Kidney capillary endothelial cell (primary cell): ENCODE results near the gene TBX5.

Experiments used
- DNase-seq: peaks from one replicate; pipeline ENCODE4 v3.0.0-alpha.2; 2018; ENCODE audit warnings: low spot score

Gene TBX5

GRCh38 chr12:114406316-114406983 is 506 bp upstream of the TBX5 start:
- no peak for DNase-seq

DNA sequence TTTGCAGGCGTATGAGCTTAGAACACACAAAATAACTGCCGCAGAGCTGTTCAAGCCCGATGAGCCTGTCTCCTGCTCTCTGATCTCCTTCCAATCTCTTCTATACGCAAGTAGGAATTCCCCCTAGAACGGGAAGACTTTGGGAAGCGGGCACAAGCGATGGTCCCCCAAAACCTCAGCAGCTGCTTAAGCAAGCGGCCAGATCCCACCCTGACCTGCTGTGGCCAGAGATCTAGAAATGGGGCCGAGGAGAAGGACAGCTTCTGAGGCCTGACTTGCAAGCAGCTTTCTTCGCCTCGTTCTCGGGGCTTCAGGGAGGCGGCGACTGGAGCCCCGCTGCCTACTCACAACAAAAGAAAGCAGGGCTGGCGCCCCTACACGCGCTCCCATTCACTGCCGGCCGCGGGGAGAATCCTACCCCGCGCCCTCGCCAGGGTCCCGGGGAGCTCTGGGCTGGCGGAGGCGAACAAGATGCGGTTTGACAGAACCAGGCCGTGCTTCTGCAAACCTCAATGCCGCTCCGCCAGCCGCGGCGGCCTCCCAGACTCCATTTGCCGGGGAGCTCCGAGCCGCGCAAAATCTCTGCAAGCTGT is 922 bp downstream of the TBX5 start:
- no peak for DNase-seq

DNA sequence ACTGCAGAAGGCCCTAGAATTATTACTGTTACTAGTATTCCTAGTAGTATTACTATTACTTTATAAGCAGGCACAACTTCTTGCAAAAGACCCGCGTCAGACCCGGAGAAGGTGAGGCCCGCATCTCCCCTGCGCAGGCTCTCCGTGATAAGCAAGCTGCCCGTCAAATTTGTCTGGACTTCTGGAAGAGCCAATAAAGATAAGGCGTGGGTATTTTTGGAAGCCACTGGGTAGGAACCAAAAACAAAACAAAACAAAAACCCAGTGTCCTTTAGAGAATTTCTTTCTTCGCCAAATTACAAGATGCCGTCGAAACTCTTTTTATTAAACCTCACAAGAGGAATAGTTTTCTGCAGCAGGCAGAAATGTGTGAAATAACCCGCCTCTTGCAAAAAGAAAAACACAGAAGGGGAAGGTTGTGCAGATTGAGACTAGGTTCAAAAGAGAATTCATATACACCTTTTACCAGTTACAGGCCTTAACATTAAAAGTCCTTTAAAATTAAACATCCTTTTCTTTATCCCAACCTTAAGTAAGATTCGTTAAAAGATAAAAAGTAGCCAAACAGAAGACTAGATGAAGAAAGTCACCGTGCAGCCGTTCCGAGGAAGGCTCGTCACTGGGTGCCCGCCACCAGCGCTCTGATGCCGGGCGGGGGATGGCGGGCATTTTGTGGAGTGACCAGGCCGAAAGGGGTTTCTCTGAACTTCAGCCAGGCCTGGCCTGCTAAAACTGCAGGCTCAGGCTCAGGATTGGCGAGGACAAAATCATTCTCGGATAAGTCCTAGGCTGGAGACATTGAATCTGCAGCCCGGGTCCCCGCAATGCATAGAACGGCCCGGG is 1.6 kb downstream of the TBX5 start:
- no peak for DNase-seq

DNA sequence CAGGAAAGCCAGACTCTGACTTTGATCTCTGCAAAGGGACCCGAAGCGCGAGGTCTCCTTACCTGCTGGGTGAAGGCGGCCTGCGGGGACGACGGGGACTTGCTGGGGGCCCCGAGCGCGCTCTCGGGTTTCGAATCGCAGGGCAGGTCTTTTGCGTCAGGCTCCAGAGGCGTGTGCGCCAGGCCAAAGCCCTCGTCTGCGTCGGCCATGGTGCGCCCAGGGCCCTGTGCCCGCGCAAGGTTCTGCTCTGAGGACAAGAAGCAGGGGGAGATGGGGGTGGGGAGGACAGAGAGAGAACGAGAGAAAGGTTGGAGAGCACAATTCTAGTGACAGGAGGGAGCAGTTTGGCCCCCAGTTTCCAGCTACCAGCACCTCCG is 2.3 kb downstream of the TBX5 start:
- DNase-seq: no peak

DNA sequence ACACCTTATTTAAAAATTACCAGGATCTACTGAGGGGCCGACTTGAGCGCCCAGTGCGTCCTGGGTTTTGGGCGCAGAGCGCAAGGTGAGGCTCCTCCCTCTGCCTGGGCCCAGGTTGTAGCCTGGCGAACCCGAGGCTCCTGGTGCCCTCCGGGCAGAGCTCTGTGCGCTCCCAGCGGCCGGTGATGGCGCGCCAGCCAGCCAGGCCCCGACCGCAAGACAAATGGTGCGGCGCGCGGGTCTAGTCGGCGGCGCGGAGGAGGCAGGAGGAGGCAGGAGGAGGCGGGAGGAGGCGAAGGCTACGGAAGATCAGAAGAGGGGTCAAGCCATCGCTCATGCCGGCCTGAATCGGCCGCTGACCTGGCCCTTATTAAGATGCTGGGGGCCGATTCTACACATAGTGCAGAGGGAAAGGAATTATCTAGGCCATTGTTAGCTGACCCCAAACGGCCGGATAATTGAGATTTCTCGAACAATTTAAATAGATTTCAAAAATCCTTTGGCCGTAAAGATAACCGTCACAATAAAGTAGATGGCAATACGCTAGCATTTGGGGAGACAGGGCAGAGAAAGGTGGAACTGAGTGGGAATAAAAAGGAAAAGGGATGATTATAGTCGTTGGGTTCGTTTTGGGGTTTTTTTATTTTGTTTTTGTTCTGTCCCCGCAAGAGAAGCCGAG is 2.8 kb downstream of the TBX5 start:
- DNase-seq: no peak

DNA sequence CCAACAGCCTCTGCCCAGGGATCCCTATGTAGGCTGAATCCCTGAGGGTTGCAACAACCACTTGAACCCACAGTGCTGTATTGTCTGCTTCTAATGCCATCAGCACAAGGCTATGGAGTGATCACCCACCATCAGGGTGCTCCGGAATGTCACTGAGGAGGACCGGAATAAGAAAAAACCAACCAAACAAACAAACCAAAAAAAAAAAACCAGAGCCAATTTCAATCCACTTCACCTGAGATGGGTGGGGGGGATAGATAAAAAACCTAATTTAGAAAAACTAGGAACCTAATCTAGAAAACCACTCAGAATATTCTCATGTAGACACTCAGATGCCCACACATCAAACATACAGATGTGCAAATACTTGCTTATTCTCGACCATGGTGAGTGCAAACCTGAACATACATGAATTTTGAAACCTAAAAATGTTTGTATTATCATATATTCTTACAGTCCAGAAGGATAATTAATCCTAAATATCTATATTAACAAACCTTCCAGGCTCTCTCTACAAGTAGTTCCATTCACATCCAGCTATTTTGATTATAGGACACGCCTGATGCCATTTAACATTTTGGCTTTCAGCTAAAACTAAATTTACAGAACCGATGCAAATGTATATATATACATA is 3.7 kb downstream of the TBX5 start:
- no peak for DNase-seq

DNA sequence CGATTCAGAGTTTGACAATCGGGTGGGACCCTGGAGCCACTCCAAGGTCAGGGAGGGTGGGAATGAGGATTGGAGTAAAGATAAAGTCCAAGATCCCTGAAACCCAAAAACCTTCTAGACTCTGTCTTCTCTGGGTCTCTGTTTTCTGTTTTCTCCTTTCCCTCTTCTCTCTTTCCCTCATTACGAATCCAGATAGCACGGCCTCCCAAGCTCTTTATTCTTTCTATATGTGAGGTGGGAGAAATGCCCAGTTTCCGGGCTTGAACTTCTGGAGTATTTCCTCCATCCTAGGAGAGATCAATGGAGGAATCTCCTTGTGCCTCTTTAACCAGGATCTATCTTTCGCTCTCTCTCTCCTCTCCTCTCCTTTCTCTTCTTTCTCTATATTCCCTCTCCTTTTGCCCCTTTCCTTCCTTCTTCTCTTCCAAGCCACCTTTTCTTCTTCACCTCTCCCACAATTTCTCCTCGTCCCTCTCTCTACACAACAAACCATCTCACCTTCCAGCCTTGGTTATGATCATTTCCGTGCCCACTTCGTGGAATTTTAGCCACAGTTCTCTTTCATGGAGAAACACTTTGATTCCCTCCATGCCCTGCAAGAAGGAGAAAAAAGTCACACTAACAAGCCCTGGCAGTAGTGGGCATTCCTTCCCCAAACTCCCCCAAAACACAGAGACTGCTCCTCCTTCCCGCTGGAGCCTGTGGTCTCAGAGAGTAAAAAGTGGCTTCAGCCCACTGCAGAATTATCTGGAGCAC is 4.4 kb downstream of the TBX5 start:
- DNase-seq: no peak

GRCh38 chr12:114400925-114401324 is 5.0 kb downstream of the TBX5 start:
- no peak for DNase-seq

- no peak for DNase-seq
Measured at GRCh38 chr12:114400361-114400811, 5.6 kb downstream of the TBX5 start.

DNA sequence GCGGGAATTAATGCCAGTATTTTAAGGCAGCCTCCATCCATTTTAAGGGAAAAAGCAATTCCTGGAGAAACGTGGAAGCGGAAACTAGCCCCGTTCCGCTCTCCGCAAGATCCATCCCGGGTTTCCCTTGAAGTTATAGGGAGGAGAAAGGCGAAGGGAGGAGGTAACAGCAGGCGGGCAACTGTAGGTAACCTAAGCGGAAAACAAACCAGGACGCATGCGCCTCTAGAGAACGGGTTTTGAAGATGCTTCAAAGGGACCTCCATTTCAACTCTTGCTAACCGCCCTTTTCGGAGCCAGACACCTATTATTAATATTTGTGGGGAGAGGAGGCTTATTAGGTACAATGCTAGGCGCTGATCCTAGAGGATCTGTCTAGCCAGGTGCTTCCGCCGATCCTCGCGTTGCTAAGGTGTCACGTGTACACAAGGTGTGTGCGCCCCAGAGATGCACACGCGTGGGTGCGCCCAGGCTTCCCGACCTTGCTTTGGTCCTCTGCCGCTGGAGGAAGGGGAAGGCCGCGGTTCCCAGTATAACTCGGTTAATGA is 6.2 kb downstream of the TBX5 start:
- no peak for DNase-seq

DNA sequence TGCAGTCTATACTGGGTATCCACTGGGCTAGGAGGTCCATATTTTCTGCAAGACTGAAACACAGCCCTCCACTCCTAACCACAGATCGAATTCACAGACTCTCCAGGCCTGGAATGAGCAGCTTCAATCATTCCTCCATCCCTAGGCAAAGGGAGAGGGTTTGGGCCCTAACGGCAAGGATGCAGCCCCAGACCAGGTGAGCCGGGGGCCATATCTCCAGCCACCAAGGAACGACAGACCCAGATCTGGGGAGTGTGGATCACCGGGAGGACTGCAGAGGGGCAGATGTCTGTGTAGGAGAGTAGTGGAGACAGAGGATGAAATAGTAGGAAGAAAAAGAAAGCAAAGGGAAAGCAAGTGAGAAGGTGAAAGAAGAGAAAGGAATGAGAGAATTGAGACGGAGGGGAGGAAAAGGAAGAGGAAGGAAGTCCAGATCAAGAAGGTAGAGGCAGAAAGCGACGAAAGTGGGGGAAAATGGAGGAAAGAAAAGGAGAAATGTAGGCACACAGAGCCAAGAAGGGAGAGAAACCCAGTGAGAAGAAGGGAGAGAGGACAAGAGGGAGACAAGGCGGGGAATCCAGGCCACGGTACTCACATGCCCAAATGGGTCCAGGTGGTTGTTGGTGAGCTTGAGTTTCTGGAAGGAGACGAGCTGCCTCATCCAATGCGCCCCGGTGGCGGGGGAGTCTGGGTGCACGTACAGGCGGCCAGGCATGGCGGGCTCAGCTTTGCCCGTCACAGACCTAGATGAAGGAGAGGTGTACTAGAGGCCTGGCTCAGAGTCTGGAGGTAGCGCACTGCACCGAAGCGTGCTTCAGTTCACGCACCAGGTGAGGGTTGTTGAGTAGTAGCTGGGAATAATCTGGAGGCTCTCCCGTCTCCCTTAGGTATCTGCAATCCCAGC is 7.7 kb downstream of the TBX5 start:
- no peak for DNase-seq

- no peak for DNase-seq
Measured at GRCh38 chr12:114396869-114397719, 8.8 kb downstream of the TBX5 start.

GRCh38 chr12:114396153-114396868 is 9.6 kb downstream of the TBX5 start:
- DNase-seq: no peak

GRCh38 chr12:114395755-114396152 is 10.2 kb downstream of the TBX5 start:
- no peak for DNase-seq

- no peak for DNase-seq
Measured at GRCh38 chr12:114395233-114395632, 10.7 kb downstream of the TBX5 start.

DNA sequence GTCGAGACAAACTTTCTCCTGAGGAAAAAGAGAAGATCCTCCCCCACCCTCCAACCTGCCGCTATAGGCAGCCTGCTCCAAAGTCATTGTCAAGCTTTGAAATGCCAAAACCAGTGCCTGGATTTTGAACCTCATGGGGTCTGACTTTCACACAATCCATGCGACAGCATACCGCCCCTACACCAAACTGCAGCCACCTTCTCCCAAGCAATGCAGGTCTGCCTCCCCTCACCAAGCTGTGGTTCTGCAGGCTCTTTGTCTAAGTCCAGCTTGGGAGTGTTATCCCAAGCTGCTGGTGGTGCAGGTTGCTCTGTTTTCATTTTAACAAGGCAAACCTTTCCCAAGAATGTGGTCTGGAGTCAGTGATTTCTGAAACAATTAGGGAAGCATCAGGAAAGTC is 12.4 kb downstream of the TBX5 start:
- DNase-seq: no peak

- no peak for DNase-seq
Measured at GRCh38 chr12:114392909-114393308, 13.0 kb downstream of the TBX5 start.

- no peak for DNase-seq
Measured at GRCh38 chr12:114391088-114391487, 14.9 kb downstream of the TBX5 start.
